ENCODE measurements around the gene GABPB2.

GABPB2 gene

GRCh38 chr1:151132335-151133017, 61.9 kb downstream of the GABPB2 start:
- FAIRE-seq (no peak), DNase-seq (ENCODE audit: low spot score) (no peak)

- DNase-seq (ENCODE audit: low spot score): no peak
- no peak for FAIRE-seq
Measured at GRCh38 chr1:151133018-151133806, 62.7 kb downstream of the GABPB2 start.

- FAIRE-seq (no peak), DNase-seq (ENCODE audit: low spot score) (no peak)
Measured at GRCh38 chr1:151134396-151134795, 63.8 kb downstream of the GABPB2 start.

- FAIRE-seq: no peak
- DNase-seq (ENCODE audit: low spot score): no peak
Measured at GRCh38 chr1:151134991-151135390, 64.4 kb downstream of the GABPB2 start.

- no peak for FAIRE-seq
Measured at GRCh38 chr1:151135433-151136385, 65.1 kb downstream of the GABPB2 start.

GRCh38 chr1:151137789-151138188, 67.2 kb downstream of the GABPB2 start:
- no peak for FAIRE-seq
- no peak for DNase-seq (ENCODE audit: low spot score)

More at GRCh38 chr1:151135433-151136385, 65.1 kb downstream of the GABPB2 start:
- no peak for DNase-seq (ENCODE audit: low spot score)

- DNase-seq (ENCODE audit: low spot score) (no peak), FAIRE-seq (no peak)
Measured at GRCh38 chr1:151142411-151143056, 72.0 kb downstream of the GABPB2 start.

- no peak for DNase-seq (ENCODE audit: low spot score)
- FAIRE-seq: no peak
Measured at GRCh38 chr1:151143057-151143435, 72.5 kb downstream of the GABPB2 start.

- DNase-seq (ENCODE audit: low spot score): no peak
Measured at GRCh38 chr1:151143986-151144385, 73.4 kb downstream of the GABPB2 start.

GRCh38 chr1:151144474-151145303, 74.1 kb downstream of the GABPB2 start:
- FAIRE-seq: no peak
- DNase-seq (ENCODE audit: low spot score): no peak

More at GRCh38 chr1:151143986-151144385, 73.4 kb downstream of the GABPB2 start:
- no peak for FAIRE-seq

GRCh38 chr1:151145304-151146071, 74.9 kb downstream of the GABPB2 start:
- DNase-seq (ENCODE audit: low spot score) (no peak), FAIRE-seq (no peak)

- no peak for FAIRE-seq
- DNase-seq (ENCODE audit: low spot score): no peak
Measured at GRCh38 chr1:151146072-151146411, 75.5 kb downstream of the GABPB2 start.

- FAIRE-seq (peak; percentile 90), DNase-seq (ENCODE audit: low spot score) (peak; percentile 97)
Measured at GRCh38 chr1:151146412-151147131, 76.0 kb downstream of the GABPB2 start, which contains the start of gene SEMA6C. Gene SEMA6C (minus strand): TSS chr1:151146631. CDS start chr1:151142621, 4,010 bp downstream.

- DNase-seq (ENCODE audit: low spot score) (no peak), FAIRE-seq (no peak)
Measured at GRCh38 chr1:151147132-151147503, 76.6 kb downstream of the GABPB2 start.

- FAIRE-seq (no peak), DNase-seq (ENCODE audit: low spot score) (no peak)
Measured at GRCh38 chr1:151147665-151148064, 77.1 kb downstream of the GABPB2 start.

GRCh38 chr1:151156515-151156819, 85.9 kb downstream of the GABPB2 start, which contains the start of gene TNFAIP8L2:
Gene TNFAIP8L2 (plus strand): TSS chr1:151156649. CDS start chr1:151158698, 2,049 bp downstream.
- DNase-seq (ENCODE audit: low spot score) (no peak), FAIRE-seq (no peak)

- no peak for FAIRE-seq
Measured at GRCh38 chr1:151157067-151157531, 86.5 kb downstream of the GABPB2 start.

GRCh38 chr1:151158326-151158725, 87.8 kb downstream of the GABPB2 start:
- no peak for FAIRE-seq

More at GRCh38 chr1:151157067-151157531, 86.5 kb downstream of the GABPB2 start:
- DNase-seq (ENCODE audit: low spot score): no peak

More at GRCh38 chr1:151158326-151158725, 87.8 kb downstream of the GABPB2 start:
- DNase-seq (ENCODE audit: low spot score): no peak
